CD14-positive monocyte (primary cell): ENCODE data around the gene SMYD3. TPM values are rescaled to one million over a fixed set of nuclear protein-coding genes. Genes with fewer than 3 reads are reported as not detected.

Experiments
- DNase-seq, 3 donors: peaks; one replicate each; pipeline ENCODE4 v3.0.0-alpha.2; 2011 to 2022
- H2AFZ ChIP-seq: 2 replicates; pipeline ENCODE4 v1.6.0; 2012; ENCODE audit warnings: mild to moderate bottlenecking, low read depth, low read length, inconsistent platforms; ENCODE audit not compliant: insufficient read depth, poor library complexity, severe bottlenecking
- H3K27ac ChIP-seq, 2 donors: 1 replicate in 1 of 2; 2 replicates in 1 of 2; pipeline ENCODE4 v1.5.1; 2012 to 2013; ENCODE audit warnings: low read length in 2 of 2, control low read depth in 1 of 2, inconsistent platforms in 1 of 2, low read depth in 1 of 2, mild to moderate bottlenecking in 1 of 2
- H3K27me3 ChIP-seq, 2 donors: one replicate each; pipeline versions ENCODE4 v1.6.0 to v1.6.1; 2011 to 2013; ENCODE audit warnings: low read length in 2 of 2; ENCODE audit not compliant: control insufficient read depth in 2 of 2, insufficient read depth in 2 of 2
- H3K36me3 ChIP-seq, 2 donors: replicated peaks in 1 of 2; 1 replicate in 1 of 2; 2 replicates in 1 of 2; pipeline versions ENCODE4 v1.5.1 to v1.6.1; 2012 to 2013; ENCODE audit warnings: low read length in 2 of 2, control low read depth in 1 of 2, inconsistent platforms in 1 of 2, mild to moderate bottlenecking in 1 of 2; ENCODE audit not compliant: insufficient read depth in 2 of 2, control insufficient read depth in 1 of 2
- H3K4me1 ChIP-seq, 2 donors: 1 replicate in 1 of 2; 2 replicates in 1 of 2; pipeline versions ENCODE4 v1.5.1 to v1.6.1; 2012 to 2013; ENCODE audit warnings: low read length in 2 of 2, control low read depth in 1 of 2, inconsistent platforms in 1 of 2, mild to moderate bottlenecking in 1 of 2, moderate library complexity in 1 of 2; ENCODE audit not compliant: insufficient read depth in 2 of 2, control insufficient read depth in 1 of 2
- H3K4me2 ChIP-seq: replicated peaks from 2 replicates; pipeline ENCODE3; 2012; ENCODE audit warnings: low read length, moderate library complexity, mild to moderate bottlenecking; ENCODE audit not compliant: poor library complexity, severe bottlenecking; ENCODE audit errors: extremely low read depth
- H3K4me3 ChIP-seq, 3 experiments: fragments of 200-600 bp in 1 of 3; sonication (generic) in 1 of 3; replicated peaks in 1 of 3; 1 replicate in 2 of 3; 2 replicates in 1 of 3; pipeline ENCODE4 v1.5.1; 2011 to 2013; ENCODE audit warnings: low read length in 3 of 3, mild to moderate bottlenecking in 3 of 3, control low read depth in 2 of 3, low read depth in 2 of 3, inconsistent platforms in 1 of 3, moderate library complexity in 1 of 3
- H3K79me2 ChIP-seq: 2 replicates; pipeline ENCODE4 v1.6.0; 2012; ENCODE audit warnings: mild to moderate bottlenecking, control low read depth, inconsistent platforms, low read length, moderate library complexity; ENCODE audit not compliant: insufficient read depth
- H3K9ac ChIP-seq: 2 replicates; pipeline ENCODE4 v1.6.0; 2017; ENCODE audit warnings: low read length, mild to moderate bottlenecking; ENCODE audit not compliant: insufficient read depth, poor library complexity, severe bottlenecking
- H3K9me3 ChIP-seq, 2 donors: replicated peaks in 1 of 2; 1 replicate in 1 of 2; 2 replicates in 1 of 2; pipeline versions ENCODE4 v1.5.1 to v1.6.1; 2012 to 2013; ENCODE audit warnings: low read length in 2 of 2, control low read depth in 1 of 2; ENCODE audit not compliant: control insufficient read depth in 1 of 2, insufficient read depth in 1 of 2
- H4K20me1 ChIP-seq: 2 replicates; pipeline ENCODE4 v1.6.0; 2012; ENCODE audit warnings: mild to moderate bottlenecking, low read length, control low read depth, moderate library complexity; ENCODE audit not compliant: insufficient read depth
- H3K27ac Mint-ChIP-seq, 7 donors: one replicate each; pipeline ENCODE4 v1.8.0; 2020; ENCODE audit warnings: mild to moderate bottlenecking in 7 of 7, mixed read lengths in 7 of 7, moderate library complexity in 6 of 7, inconsistent platforms in 2 of 7
- H3K27me3 Mint-ChIP-seq, 3 donors: one replicate each; pipeline ENCODE4 v1.8.0; 2021 to 2022; ENCODE audit warnings: low read depth in 3 of 3, mild to moderate bottlenecking in 3 of 3, mixed read lengths in 3 of 3, moderate library complexity in 3 of 3, inconsistent platforms in 1 of 3
- H3K36me3 Mint-ChIP-seq, 2 donors: one replicate each; pipeline ENCODE4 v1.8.0; 2020; ENCODE audit warnings: mixed read lengths in 2 of 2, inconsistent platforms in 1 of 2, mild to moderate bottlenecking in 1 of 2
- H3K4me1 Mint-ChIP-seq: one replicate; pipeline ENCODE4 v1.8.0; 2020; ENCODE audit warnings: mild to moderate bottlenecking, mixed read lengths
- H3K4me3 Mint-ChIP-seq, 2 donors: one replicate each; pipeline ENCODE4 v1.8.0; 2020; ENCODE audit warnings: mild to moderate bottlenecking in 2 of 2, mixed read lengths in 2 of 2, moderate library complexity in 1 of 2
- H3K9me3 Mint-ChIP-seq, 7 donors: one replicate each; pipeline ENCODE4 v1.8.0; 2020 to 2022; ENCODE audit warnings: mixed read lengths in 7 of 7, mild to moderate bottlenecking in 6 of 7, moderate library complexity in 6 of 7, inconsistent platforms in 2 of 7
- CTCF ChIP-seq: fragments of 200-600 bp; IDR thresholded peaks from one replicate; pipeline ENCODE4 v1.8.0; 2022; ENCODE audit warnings: antibody characterized with exemption, mild to moderate bottlenecking
- WGBS: methylation state at CpG from one replicate; pipeline ENCODE4 v1.1.5; 2013; ENCODE audit warnings: missing lambda C conversion rate; ENCODE audit not compliant: insufficient coverage; 5-methylcytosine and 5-hydroxymethylcytosine counted together
- intact Hi-C, 2 donors: fragments of 100-400 bp; cut with micrococcal nuclease; formaldehyde crosslinking; loops; one replicate each; pipeline versions ENCODE4 v1.15.0 to v1.15.1; 2023
- polyA plus RNA-seq, 3 donors: library from polyadenylated mRNA; depleted of rRNA in 1 of 3; unstranded in 2 of 3; stranded (reverse) in 1 of 3; fragments of 300-500 nt in 2 of 3; fragments of >200 nt in 1 of 3; fragmentation: Illumina TruSeq in 2 of 3; gene quantifications; 1 replicate in 2 of 3; 2 replicates in 1 of 3; pipeline ENCODE4 v1.2.3, GENCODE V29; 2012 to 2021

Gene SMYD3
- polyA plus RNA-seq, 3 donors: 2.7 to 8.4 (median 4.0) TPM

GRCh38 chr1:246540738-246541491 is 33.8 kb upstream of the SMYD3 start:
- TF ChIP-seq CTCF: no peak
- Histone ChIP-seq H4K20me1 (no peaks in the 10 kb centered on the region), H3K27ac (no peak overlapping the region), H3K36me3 (peaks cover 49 to 66% of the 10 kb centered on the region in 2 donors), H2AFZ (no peak overlapping the region), H3K4me1 (no peaks in the 10 kb centered on the region), H3K79me2 (no peaks in the 10 kb centered on the region), H3K9ac (no peak overlapping the region), H3K9me3 (no peaks in the 10 kb centered on the region), H3K4me2 (no peak overlapping the region), H3K27me3 (no peaks in the 10 kb centered on the region), H3K4me3 (no peak overlapping the region)
- WGBS: no CpG with 5 or more reads among the region's 7 CpGs
- Mint-ChIP-seq H3K36me3 (peaks cover 47 to 60% of the 10 kb centered on the region in 2 donors), H3K27ac (no peak overlapping the region), H3K4me1 (no peaks in the 10 kb centered on the region), H3K9me3 (peaks cover 0 to 5% (median 0%) of the 10 kb centered on the region in 7 donors), H3K4me3 (no peak overlapping the region), H3K27me3 (peaks cover 0 to 3% (median 0%) of the 10 kb centered on the region in 3 donors)
- intact Hi-C loops: no loop called here
- no peak for DNase-seq

- intact Hi-C loops: no loop called here
- DNase-seq: no peak
- H3K4me3 Mint-ChIP-seq: no peak overlapping the region
- H4K20me1 ChIP-seq: no peaks in the 10 kb centered on the region
- peaks cover 0 to 15% (median 0%) of the 10 kb centered on the region in 7 donors for H3K9me3 Mint-ChIP-seq
- no peaks in the 10 kb centered on the region for H3K79me2 ChIP-seq
- H3K27ac Mint-ChIP-seq: no peak overlapping the region
- H3K4me2 ChIP-seq: no peak overlapping the region
- H3K27ac ChIP-seq: no peak overlapping the region
- peaks cover 21 to 30% of the 10 kb centered on the region in 2 donors for H3K36me3 Mint-ChIP-seq
- H3K4me3 ChIP-seq: no peak overlapping the region
- H2AFZ ChIP-seq: no peak overlapping the region
- no peaks in the 10 kb centered on the region for H3K4me1 ChIP-seq
- H3K9ac ChIP-seq: no peak overlapping the region
- H3K27me3 Mint-ChIP-seq: peaks cover 0 to 3% (median 0%) of the 10 kb centered on the region in 3 donors
- H3K4me1 Mint-ChIP-seq: no peaks in the 10 kb centered on the region
- no peaks in the 10 kb centered on the region for H3K27me3 ChIP-seq
- peaks cover 23 to 35% of the 10 kb centered on the region in 2 donors for H3K36me3 ChIP-seq
- H3K9me3 ChIP-seq: no peaks in the 10 kb centered on the region
- WGBS: 100% methylated on average over 2 of the region's 3 CpGs
- no peak for TF ChIP-seq CTCF
These were observed 30.8 kb upstream of the SMYD3 start for GRCh38 chr1:246537887-246538286.
